SKM-1 treated with dmso at 0.1 percent for 144 hours (cell line): Measurements from ENCODE around the gene LTF.
A peak's percentile ranks its signal among the peaks of the same experiment; 100 is the strongest.
"Not testable (repeated sequence)": the region's sequence is repeated elsewhere in the genome, so short reads cannot be mapped to it uniquely, and the experiment has no call there.

Experiments
- DNase-seq: peaks from one replicate; lab custom pipeline; 2025; ENCODE audit not compliant: unreplicated experiment; lab: John Stamatoyannopoulos, UW

Gene LTF

DNA sequence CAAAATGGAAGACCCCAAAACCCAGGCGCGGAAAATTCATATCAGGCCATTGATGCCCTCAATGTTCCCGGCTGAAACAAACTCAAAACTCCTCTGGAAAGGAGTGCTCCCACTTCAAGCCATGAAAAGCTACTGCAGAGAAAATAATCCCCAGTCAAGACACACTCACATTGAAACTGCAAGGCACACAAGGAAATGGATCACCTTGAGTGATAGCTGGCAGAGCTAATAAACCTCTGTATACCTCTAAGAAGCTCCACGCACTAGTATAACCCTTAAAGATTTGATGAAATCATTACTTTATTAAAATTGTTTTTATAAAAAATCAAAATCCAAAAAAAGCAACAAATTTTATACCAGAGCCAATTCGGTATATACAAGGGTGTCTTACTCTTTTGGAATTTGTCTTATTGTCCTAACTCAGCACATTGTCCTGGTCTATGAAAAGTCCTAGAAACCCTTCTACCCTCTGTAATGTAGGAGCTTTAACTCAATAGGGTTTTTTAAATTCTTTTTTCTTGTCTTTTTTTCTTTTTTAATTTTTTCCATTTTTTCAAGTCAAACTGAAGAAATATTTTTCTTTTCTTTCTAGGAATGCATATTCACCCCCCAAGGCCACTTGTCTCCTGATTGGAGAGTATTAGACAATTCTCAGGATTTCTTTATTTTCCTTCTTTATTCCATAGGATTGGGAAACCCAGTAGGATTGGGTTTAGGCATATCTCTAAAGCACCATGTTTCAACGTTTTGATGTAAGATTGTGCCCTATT lies 66.3 kb downstream of the LTF start:
- no peak for DNase-seq

DNA sequence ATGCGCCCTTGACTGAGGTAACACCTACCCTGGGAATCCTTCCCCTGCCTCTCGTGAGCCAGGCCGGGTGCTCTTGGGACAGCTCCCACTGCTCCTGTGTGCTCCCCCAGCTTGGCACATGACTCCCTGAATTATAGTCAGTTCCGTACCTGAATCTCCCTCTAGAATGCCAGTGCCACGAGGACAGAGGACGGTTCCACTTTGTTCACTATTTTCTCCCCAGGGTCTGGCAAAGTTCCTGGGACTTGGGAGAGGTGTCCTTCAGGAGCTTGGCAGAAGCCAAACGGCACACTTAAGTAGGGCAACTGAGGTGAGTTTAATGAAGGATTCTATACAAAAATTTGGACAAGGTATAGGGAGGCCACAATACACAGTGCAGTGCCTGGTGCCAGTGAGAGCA lies 67.6 kb downstream of the LTF start:
- DNase-seq = no peak

DNA sequence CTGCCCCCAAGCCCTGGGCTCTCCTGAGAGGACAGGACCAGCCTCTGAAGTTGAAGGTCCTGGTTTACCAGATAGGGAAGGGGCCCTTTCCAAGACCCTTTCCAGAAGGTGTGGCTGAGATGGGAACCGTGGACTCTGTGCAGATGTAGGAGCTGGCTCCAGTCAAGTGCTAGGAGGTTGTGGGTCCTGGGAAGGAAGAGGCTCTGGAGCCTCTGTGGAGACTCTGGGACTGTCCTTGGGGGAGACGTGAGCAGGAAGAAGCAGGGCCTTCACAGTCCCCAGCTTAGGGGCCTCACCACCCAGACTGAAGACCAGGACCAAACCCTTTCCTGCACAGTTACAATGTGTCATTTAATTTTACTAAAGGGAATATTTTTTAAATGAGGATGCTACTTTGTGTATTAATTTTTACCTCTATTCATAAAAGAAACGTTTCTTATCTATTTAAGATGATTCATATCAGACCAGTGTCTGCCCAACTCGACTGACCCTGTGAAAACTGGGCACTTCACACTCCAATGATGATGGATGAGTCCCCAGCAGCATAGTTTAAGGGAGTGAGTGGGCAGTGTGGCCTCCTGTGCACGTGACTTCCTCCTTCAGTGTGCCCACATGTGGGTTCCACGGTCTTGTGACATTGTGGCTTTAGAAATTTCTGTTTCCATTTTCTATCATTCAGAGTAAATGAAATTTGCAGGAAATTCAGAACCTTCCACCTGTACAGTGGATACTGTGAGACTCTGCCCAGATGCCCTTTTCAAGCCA lies 68.8 kb downstream of the LTF start:
- peak; percentile 35 for DNase-seq

DNA sequence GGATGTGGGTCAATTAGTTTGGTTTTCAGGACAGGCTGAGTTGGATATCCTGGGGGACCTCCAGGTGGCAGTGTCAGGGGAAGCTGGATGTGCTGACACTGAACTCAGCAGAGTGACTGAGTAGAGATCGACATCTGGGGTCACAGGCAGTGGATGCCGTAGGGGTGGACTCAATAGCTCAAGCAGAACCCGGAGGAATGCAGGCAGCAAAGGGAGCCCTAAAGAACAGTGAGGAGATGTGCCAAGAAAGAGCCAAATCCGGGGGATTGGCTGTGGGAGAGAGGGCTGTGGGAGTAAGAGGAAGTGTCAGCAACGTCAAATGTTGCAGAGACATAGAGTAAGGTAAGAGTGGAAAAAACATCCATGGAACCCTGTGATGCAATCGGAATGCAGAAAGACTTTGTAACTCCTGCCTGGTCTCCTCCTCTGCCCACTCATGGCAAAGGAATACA lies 69.5 kb downstream of the LTF start:
- peak; percentile 67 for DNase-seq

DNA sequence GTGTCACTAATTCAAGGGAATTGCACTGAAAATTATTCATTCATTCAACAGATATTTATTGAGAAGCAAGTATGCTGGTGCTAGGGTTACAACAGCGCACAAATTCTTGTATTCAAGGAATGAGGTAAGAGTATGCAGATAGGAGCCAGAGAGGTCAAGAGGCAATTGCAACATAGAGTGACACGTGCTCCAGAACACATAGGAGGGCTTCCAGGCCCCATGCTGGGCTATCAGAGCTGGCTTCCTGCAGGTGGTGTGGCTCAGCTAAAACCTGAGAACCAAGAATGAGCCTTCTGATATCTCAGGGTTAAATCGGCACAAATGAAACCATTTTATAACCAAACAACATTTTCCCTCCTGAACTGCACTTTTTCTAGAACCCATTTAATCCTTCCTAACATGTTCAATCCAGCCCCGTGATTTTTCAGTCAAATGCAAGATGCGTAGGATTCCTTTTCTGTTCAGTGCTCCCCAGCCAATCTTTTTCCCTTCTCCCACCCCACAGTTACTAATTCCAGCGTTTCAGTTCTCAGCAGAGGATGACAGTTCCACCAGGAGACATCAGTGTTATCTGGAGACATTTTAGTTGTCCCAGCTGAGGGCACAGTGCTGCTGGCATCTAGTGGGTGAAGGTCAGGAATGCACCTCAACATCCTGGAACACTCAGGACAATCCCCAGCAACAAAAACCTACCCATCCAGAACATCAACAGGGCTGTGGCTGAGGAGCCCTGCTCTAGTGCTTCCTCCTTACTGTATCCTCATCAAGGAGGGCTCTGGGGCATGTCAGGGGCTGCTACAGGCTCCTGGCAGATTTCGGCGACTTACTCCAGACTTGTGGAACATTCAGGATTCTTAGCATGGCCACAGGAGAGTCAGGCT lies 70.9 kb downstream of the LTF start:
- DNase-seq = peak; percentile 65

DNA sequence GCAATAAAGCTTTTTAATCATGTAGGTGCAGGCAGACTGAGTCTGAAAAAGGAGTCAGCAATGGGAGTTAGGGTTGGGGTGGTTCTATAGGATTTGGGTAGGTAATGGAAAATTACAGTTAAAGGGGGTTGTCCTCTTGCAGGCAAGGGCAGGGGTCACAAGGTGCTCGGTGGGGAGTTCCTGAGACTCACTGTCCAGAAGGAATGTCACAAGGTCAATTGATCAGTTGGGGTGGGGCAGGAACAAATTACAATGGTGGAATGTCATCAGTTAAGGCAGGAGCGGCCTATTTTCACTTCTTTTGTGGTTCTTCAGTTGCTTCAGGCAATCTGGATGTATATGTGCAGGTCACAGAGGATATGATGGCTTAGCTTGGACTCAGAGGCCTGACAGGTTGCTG lies 71.7 kb downstream of the LTF start:
- DNase-seq = no peak

DNA sequence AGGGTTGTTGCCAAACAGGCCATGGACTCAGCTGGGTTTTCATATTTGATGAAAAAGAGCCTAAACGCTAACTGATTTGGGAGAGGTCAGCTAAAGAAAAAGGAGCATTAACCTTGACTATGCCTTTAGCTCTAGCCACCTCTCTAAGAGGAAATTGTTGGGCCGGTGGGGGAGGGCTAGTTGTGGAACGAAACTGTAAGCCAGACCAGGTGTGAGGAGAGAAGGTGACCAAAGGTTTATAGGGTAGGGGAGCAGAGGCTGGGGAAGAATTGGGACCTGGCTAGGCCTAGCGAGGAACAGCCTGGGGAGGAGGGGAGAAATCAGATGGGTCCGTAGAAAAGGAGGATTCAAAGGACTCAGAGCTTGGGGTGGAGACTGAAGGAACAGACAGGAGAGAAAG lies 73.2 kb downstream of the LTF start:
- DNase-seq = not testable (repeated sequence)

DNA sequence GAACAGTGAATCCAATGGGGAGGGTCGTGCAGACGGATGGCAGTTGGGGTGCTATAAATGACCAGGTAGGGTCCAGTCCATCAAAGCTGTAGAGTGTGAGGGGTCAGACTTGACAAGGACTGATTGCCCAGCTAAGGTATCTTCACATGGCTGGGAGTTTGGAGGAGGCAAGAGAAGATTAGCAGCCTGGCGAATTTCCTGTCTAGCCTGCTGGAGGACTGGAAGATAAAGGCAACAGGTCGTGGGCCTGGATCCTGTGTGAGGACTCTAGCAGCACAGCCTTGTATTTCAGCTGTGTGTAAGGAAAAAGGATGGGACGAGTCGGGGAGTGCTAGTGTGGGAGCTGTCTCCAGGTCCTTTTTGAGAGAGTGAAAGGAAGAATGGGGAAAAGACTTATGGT lies 75.4 kb downstream of the LTF start:
- no peak for DNase-seq

DNA sequence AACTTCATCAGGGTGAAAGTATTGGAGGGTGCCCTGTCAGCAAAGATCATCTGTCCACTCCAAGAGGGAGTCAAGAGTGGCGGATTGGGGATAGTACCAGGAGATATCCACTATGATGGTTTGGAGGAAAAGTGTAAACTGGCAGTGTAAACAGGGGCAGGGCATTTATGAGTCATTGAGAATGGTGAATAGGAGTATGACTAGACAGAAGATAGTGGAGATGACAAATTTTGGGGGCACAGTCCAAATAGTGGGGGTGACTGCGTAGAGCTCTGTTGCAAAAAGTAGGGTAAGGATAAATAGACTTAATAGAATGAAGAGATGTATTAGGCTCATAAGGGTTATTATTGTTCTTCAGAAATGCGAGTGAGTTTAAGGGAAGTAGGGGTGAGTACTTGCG lies 75.9 kb downstream of the LTF start:
- DNase-seq = not testable (repeated sequence)

DNA sequence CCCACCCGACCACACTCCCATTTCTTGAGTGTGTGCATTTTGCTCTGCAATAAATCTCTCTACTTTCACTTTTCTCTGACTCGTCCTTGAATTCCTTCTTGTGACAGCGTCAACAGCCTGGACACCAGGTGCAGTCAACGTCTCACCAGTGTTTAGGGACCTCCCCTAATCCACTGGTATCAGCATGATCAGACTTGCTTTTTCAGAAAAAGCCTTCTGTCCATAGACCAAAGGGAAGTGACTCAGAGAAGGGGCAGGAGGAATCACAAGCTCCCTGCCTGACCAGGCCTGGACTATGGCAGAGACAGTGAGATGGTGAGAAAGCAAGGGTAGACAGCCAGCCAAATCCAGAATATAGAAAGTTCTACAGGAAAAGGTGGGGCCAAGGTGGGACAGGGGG lies 78.5 kb downstream of the LTF start:
- no peak for DNase-seq
